GM10847 (cell line): ENCODE results near the gene PLEKHN1.

Experiments
- POLR2A ChIP-seq: IDR thresholded peaks from 2 replicates; pipeline ENCODE4 v1.6.1; 2011; ENCODE audit not compliant: insufficient read length; ENCODE audit errors: extremely low read depth

PLEKHN1 gene

DNA sequence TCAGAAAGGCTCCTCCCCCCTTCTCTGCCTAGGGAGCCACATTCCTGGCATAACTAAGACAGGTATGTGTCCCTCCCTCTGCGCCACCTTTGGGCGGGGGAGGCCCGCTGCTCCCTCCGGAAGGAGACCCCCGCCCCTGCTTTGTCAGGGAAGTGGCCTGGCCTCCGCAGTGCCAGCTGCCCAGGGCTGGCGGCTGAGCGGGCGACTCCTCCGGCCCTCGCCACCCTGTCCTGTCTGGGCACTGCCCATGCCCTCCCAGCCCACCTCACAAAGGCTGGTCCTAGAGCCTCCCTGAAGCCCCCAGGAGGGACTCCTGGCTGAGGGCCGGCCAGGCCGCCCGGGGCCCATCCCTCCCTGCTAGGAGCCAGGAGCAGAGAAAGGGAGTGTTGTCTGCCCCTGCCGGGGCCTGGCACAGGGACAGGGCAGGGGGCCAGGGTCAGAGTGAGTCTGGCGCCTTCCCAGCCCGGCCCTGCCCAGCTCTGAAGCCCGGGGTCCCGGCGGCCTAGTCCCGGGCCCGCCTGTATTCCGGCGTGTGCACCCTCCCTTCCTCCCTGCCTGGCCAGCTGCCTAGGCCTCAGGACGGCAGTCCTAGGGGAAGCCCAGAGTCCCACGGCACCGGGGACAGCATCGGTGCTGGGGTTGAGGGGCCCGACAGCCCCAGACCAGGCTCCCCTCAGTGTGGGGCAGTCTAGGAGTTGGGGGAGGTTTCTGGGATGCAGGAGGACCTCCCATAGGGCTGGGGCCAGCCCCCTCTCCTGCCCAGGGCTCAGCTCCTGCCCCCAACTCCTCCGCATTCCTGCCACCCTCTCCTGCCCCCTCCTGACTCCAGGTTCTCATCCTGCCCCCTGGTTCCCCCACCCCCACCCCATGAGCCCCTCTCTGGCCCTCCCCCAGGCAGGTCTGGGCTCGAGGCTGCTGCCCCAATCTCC, 58.8 kb downstream of the PLEKHN1 start:
- no peak for TF ChIP-seq POLR2A
